HEK293 (cell line): ENCODE results near the gene GTPBP3.

ENCODE experiments used
- AEBP2 ChIP-seq: fragments of 450-650 bp; formaldehyde crosslinking; IDR thresholded peaks from 2 replicates; pipeline ENCODE4 v1.5.1; 2016; ENCODE audit warnings: missing biosample characterization, missing genetic modification characterization, borderline replicate concordance
- GFI1B ChIP-seq: fragments of 450-650 bp; formaldehyde crosslinking; IDR thresholded peaks from 2 replicates; pipeline ENCODE4 v1.5.1; 2016; ENCODE audit warnings: missing biosample characterization, missing genetic modification characterization
- GLI2 ChIP-seq: fragments of 450-650 bp; formaldehyde crosslinking; IDR thresholded peaks from 2 replicates; pipeline ENCODE4; 2017; ENCODE audit warnings: missing biosample characterization, missing genetic modification characterization, low read depth, borderline replicate concordance
- HOXA7 ChIP-seq: sonication (generic); formaldehyde crosslinking; IDR thresholded peaks from 2 replicates; pipeline ENCODE4 v1.8.1; 2022; ENCODE audit warnings: missing genetic modification reagents, borderline replicate concordance
- IKZF3 ChIP-seq: fragments of 450-650 bp; IDR thresholded peaks from 2 replicates; pipeline ENCODE4 v1.5.0; 2018; ENCODE audit warnings: missing biosample characterization, mild to moderate bottlenecking, missing genetic modification characterization, moderate library complexity
- KLF10 ChIP-seq: fragments of 450-650 bp; IDR thresholded peaks from 2 replicates; pipeline ENCODE4 v1.5.1; 2018; ENCODE audit warnings: missing biosample characterization, mild to moderate bottlenecking, missing genetic modification characterization
- RBAK ChIP-seq: fragments of 450-650 bp; formaldehyde crosslinking; IDR thresholded peaks from 2 replicates; pipeline ENCODE4 v1.5.1; 2016; ENCODE audit warnings: missing biosample characterization, missing genetic modification characterization
- SP2 ChIP-seq: fragments of 450-650 bp; formaldehyde crosslinking; IDR thresholded peaks from 2 replicates; pipeline ENCODE4 v1.5.1; 2016; ENCODE audit warnings: missing biosample characterization, missing genetic modification characterization
- ZFHX2 ChIP-seq: fragments of 450-650 bp; formaldehyde crosslinking; conservative IDR thresholded peaks from 2 replicates; pipeline ENCODE4 v1.5.1; 2016; ENCODE audit warnings: missing biosample characterization, missing genetic modification characterization
- ZFP37 ChIP-seq: fragments of 450-650 bp; formaldehyde crosslinking; IDR thresholded peaks from 2 replicates; pipeline ENCODE4 v1.5.1; 2016; ENCODE audit warnings: missing biosample characterization, missing genetic modification characterization
- ZFP41 ChIP-seq: fragments of 450-650 bp; formaldehyde crosslinking; IDR thresholded peaks from 2 replicates; pipeline ENCODE4 v1.5.1; 2016; ENCODE audit warnings: missing biosample characterization, missing genetic modification characterization, borderline replicate concordance
- ZNF112 ChIP-seq: fragments of 450-650 bp; formaldehyde crosslinking; IDR thresholded peaks from 2 replicates; pipeline ENCODE4 v1.5.0; 2017; ENCODE audit warnings: missing biosample characterization, missing genetic modification characterization
- ZNF16 ChIP-seq: fragments of 450-650 bp; formaldehyde crosslinking; IDR thresholded peaks from 2 replicates; pipeline ENCODE4 v1.5.1; 2016; ENCODE audit warnings: low read depth, missing biosample characterization, missing genetic modification characterization
- ZNF221 ChIP-seq: fragments of 450-650 bp; formaldehyde crosslinking; IDR thresholded peaks from 2 replicates; pipeline ENCODE4 v1.5.1; 2017; ENCODE audit warnings: missing biosample characterization, missing genetic modification characterization, borderline replicate concordance
- ZNF394 ChIP-seq: fragments of 450-650 bp; formaldehyde crosslinking; IDR thresholded peaks from 2 replicates; pipeline ENCODE4 v1.5.1; 2016; ENCODE audit warnings: missing biosample characterization, missing genetic modification characterization, mild to moderate bottlenecking, moderate library complexity, borderline replicate concordance
- ZNF398 ChIP-seq: fragments of 450-650 bp; formaldehyde crosslinking; IDR thresholded peaks from 2 replicates; pipeline ENCODE4 v1.5.1; 2017; ENCODE audit warnings: missing biosample characterization, missing genetic modification characterization
- ZNF544 ChIP-seq: fragments of 450-650 bp; formaldehyde crosslinking; IDR thresholded peaks from 2 replicates; pipeline ENCODE4 v1.5.0; 2017; ENCODE audit warnings: missing biosample characterization, missing genetic modification characterization
- ZNF548 ChIP-seq: fragments of 450-650 bp; formaldehyde crosslinking; IDR thresholded peaks from 2 replicates; pipeline ENCODE4 v1.5.1; 2016; ENCODE audit warnings: missing biosample characterization, missing genetic modification characterization
- ZNF558 ChIP-seq: fragments of 450-650 bp; formaldehyde crosslinking; IDR thresholded peaks from 2 replicates; pipeline ENCODE4 v1.5.1; 2016; ENCODE audit warnings: missing biosample characterization, missing genetic modification characterization
- ZNF560 ChIP-seq: fragments of 450-650 bp; formaldehyde crosslinking; IDR thresholded peaks from 2 replicates; pipeline ENCODE4 v1.5.1; 2017; ENCODE audit warnings: missing biosample characterization, missing genetic modification characterization, borderline replicate concordance
- ZNF561 ChIP-seq: fragments of 450-650 bp; IDR thresholded peaks from 2 replicates; pipeline ENCODE4 v1.5.1; 2018; ENCODE audit warnings: missing biosample characterization, missing genetic modification characterization, borderline replicate concordance
- ZNF621 ChIP-seq: fragments of 450-650 bp; formaldehyde crosslinking; IDR thresholded peaks from 2 replicates; pipeline ENCODE4 v1.5.1; 2017; ENCODE audit warnings: missing biosample characterization, missing genetic modification characterization
- ZNF658 ChIP-seq: fragments of 450-650 bp; formaldehyde crosslinking; IDR thresholded peaks from 2 replicates; pipeline ENCODE4; 2016; ENCODE audit warnings: missing biosample characterization, missing genetic modification characterization
- ZNF670 ChIP-seq: fragments of 450-650 bp; formaldehyde crosslinking; IDR thresholded peaks from 2 replicates; pipeline ENCODE4 v1.5.1; 2016; ENCODE audit warnings: missing biosample characterization, missing genetic modification characterization, low read depth
- ZNF701 ChIP-seq: fragments of 450-650 bp; formaldehyde crosslinking; IDR thresholded peaks from 2 replicates; pipeline ENCODE4 v1.5.1; 2016; ENCODE audit warnings: missing biosample characterization, missing genetic modification characterization
- ZNF792 ChIP-seq: fragments of 450-650 bp; formaldehyde crosslinking; IDR thresholded peaks from 2 replicates; pipeline ENCODE4 v1.5.1; 2016; ENCODE audit warnings: missing biosample characterization, missing genetic modification characterization
- ZSCAN18 ChIP-seq: fragments of 450-650 bp; formaldehyde crosslinking; IDR thresholded peaks from 2 replicates; pipeline ENCODE4 v1.5.1; 2016; ENCODE audit warnings: missing biosample characterization, missing genetic modification characterization
- ZSCAN4 ChIP-seq: fragments of 450-650 bp; formaldehyde crosslinking; IDR thresholded peaks from 2 replicates; pipeline ENCODE4 v1.5.1; 2017; ENCODE audit warnings: missing biosample characterization, missing genetic modification characterization
- TF ChIP-seq, protein P1 (sequence below): sonication (generic); formaldehyde crosslinking; IDR thresholded peaks from 2 replicates; pipeline ENCODE4 v1.8.1; 2022; ENCODE audit warnings: mild to moderate bottlenecking, moderate library complexity, missing genetic modification reagents

Gene GTPBP3

GRCh38 chr19:17332677-17333581 is 4.4 kb upstream of the GTPBP3 start (continued):
- TF ChIP-seq GLI2 (tag by site-specific recombination) (no peak), ZFP41 (tag by site-specific recombination) (no peak), ZNF398 (tag by site-specific recombination) (no peak), ZSCAN18 (tag by site-specific recombination) (no peak), ZFHX2 (no peak), ZNF548 (tag by site-specific recombination) (no peak), ZSCAN4 (tag by site-specific recombination) (no peak), GFI1B (no peak), ZNF16 (no peak), KLF10 (tag by site-specific recombination) (peak; percentile 98), ZNF558 (tag by site-specific recombination) (no peak), ZNF544 (tag by site-specific recombination) (no peak), ZNF560 (tag by site-specific recombination) (no peak), ZNF621 (tag by site-specific recombination) (no peak), AEBP2 (tag by site-specific recombination) (no peak), ZNF112 (tag by site-specific recombination) (no peak), SP2 (peak; percentile 97), ZNF792 (tag by site-specific recombination) (no peak), ZNF670 (no peak), HOXA7 (CRISPR knock-in tag) (no peak), ZNF221 (tag by site-specific recombination) (no peak), ZNF658 (no peak), RBAK (tag by site-specific recombination) (no peak), IKZF3 (no peak), ZNF561 (tag by site-specific recombination) (no peak), ZNF394 (tag by site-specific recombination) (no peak), ZNF701 (tag by site-specific recombination) (no peak), ZFP37 (no peak)
- TF ChIP-seq, protein P1, sequence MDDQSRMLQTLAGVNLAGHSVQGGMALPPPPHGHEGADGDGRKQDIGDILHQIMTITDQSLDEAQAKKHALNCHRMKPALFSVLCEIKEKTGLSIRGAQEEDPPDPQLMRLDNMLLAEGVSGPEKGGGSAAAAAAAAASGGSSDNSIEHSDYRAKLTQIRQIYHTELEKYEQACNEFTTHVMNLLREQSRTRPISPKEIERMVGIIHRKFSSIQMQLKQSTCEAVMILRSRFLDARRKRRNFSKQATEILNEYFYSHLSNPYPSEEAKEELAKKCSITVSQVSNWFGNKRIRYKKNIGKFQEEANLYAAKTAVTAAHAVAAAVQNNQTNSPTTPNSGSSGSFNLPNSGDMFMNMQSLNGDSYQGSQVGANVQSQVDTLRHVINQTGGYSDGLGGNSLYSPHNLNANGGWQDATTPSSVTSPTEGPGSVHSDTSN, result 0 out of 2 replicates have a peak, but pooled peaks have one; percentile 56
